MM.1S (cell line): ENCODE measurements around the gene SLC18A3.

Experiments
- CTCF ChIP-seq: fragments of 300-600 bp; sonication (generic); IDR thresholded peaks from 2 replicates; pipeline ENCODE4 v1.5.1; 2016; ENCODE audit warnings: antibody characterized with exemption, low read length, mixed read lengths
- EZH2 ChIP-seq: fragments of 300-600 bp; sonication (generic); optimal IDR thresholded peaks from 2 replicates; pipeline ENCODE3; 2017; ENCODE audit warnings: low read depth, mild to moderate bottlenecking, antibody characterized with exemption, low read length, mixed read lengths

- TF ChIP-seq CTCF (no peak), EZH2 (no peak)
Observed at GRCh38 chr10:49569031-49569631, 41.0 kb upstream of the SLC18A3 start.
